Measurements from ENCODE around the gene JOSD2. TPM values are rescaled to one million over a fixed set of nuclear protein-coding genes. Genes with fewer than 3 reads are reported as not detected.
"Not testable (repeated sequence)": the region's sequence is repeated elsewhere in the genome, so short reads cannot be mapped to it uniquely, and the experiment has no call there.

The JOSD2 gene
- total RNA-seq, 6 donors from 2014 or later, result 22.6 to 59.2 (median 40.1) TPM

DNA sequence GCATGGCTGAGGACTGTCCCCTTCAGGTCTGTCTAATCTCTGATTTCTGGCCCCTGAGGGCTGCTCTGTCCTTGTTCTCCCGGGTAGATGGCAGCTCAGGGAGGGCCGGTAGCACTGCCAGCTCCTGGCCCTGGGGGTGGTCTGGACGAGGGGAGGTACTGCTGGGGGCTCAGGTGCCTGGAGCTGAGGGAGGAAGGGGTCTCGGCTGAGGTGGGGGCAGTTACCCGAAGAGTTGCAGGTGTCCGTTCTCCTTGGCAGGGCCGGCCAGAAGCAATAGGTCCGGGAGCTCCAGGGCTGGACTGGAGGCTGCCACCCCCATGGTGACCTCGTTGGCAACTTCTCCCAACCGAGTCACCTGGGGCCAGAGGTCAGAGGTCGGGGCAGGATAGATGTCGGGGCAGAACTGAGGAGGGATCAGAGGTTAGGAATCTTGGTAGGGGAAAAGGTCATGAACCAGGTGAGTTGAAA lies 35.9 kb downstream of the JOSD2 start:
- WGBS, 2 donors, result 83 to 87% methylated on average over 12 of the region's 12 CpGs
- Histone ChIP-seq H3K27me3 (no peaks in the 10 kb centered on the region), H3K36me3 (peaks cover 7 to 23% (median 12%) of the 10 kb centered on the region in 4 donors), H3K4me1 (peaks cover 11 to 27% (median 15%) of the 10 kb centered on the region in 4 donors), H3K4me3 (no peak overlapping the region), H3K27ac (no peak overlapping the region), H3K9me3 (no peaks in the 10 kb centered on the region)
- DNase-seq, result no peak
- TF ChIP-seq EP300 (IDR thresholded peaks at IDR 0.05), result no peak
- no peak for TF ChIP-seq POLR2A (IDR thresholded peaks at IDR 0.05)
- no peak for TF ChIP-seq POLR2AphosphoS5 (IDR thresholded peaks at IDR 0.05)
- TF ChIP-seq, protein P1, sequence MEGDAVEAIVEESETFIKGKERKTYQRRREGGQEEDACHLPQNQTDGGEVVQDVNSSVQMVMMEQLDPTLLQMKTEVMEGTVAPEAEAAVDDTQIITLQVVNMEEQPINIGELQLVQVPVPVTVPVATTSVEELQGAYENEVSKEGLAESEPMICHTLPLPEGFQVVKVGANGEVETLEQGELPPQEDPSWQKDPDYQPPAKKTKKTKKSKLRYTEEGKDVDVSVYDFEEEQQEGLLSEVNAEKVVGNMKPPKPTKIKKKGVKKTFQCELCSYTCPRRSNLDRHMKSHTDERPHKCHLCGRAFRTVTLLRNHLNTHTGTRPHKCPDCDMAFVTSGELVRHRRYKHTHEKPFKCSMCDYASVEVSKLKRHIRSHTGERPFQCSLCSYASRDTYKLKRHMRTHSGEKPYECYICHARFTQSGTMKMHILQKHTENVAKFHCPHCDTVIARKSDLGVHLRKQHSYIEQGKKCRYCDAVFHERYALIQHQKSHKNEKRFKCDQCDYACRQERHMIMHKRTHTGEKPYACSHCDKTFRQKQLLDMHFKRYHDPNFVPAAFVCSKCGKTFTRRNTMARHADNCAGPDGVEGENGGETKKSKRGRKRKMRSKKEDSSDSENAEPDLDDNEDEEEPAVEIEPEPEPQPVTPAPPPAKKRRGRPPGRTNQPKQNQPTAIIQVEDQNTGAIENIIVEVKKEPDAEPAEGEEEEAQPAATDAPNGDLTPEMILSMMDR (IDR thresholded peaks at IDR 0.05), result no peak
- no peak for ATAC-seq (ENCODE audit: low FRiP score in 2 of 2)

DNA sequence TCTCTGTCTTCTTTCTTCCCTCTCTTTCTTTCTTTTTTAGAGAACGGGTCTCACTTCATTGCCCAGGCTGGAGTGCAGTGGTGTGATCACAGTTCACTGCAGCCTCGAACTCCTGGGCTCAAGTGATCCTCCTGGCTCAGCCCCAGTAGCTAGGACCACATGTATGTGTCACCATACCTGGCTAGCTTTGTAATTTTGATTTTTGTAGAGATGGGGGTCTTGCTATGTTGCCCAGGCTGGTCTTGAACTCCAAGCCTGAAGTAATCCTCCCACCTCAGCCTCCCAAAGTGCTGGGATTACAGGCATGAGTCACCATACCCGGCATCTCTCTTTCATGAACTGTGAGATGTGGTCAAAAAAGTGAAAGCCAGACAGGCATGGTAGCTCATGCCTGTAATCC lies 37.7 kb downstream of the JOSD2 start:
- 73 to 78% methylated on average over 3 of the region's 3 CpGs for WGBS, 2 donors
- H3K9me3 ChIP-seq; DNase-seq; H3K4me3 ChIP-seq; H3K27me3 ChIP-seq; H3K36me3 ChIP-seq; H3K27ac ChIP-seq; ATAC-seq (ENCODE audit: low FRiP score in 2 of 2): not testable (repeated sequence)
- H3K4me1 ChIP-seq, result peaks cover 11 to 19% (median 13%) of the 10 kb centered on the region in 4 donors

DNA sequence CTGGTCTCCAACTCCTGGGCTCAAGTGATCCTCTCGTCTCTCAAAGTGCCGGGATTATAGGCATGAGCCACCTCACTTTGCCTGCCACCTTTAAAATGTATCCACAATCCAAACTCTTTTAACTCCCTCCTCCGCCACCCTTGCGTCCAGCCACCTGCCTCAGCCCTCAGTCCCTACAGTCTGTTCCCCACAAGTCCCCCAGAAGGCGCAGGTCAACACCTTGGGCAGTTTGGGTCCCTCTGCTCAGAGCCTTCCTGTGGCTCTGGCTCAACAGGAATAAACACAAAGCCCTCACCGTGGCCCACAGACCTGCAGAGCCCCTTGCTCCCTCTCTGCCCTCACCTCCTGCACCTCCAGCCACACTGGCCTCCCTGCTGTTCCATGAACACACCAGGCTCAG lies 42.2 kb downstream of the JOSD2 start:
- Histone ChIP-seq H3K4me3 (no peak overlapping the region), H3K9me3 (no peaks in the 10 kb centered on the region), H3K4me1 (peaks cover 0 to 8% (median 0%) of the 10 kb centered on the region in 4 donors), H3K27me3 (no peaks in the 10 kb centered on the region), H3K36me3 (no peaks in the 10 kb centered on the region), H3K27ac (no peak overlapping the region)
- no peak for TF ChIP-seq POLR2AphosphoS5 (IDR thresholded peaks at IDR 0.05)
- no peak for TF ChIP-seq EP300 (IDR thresholded peaks at IDR 0.05)
- TF ChIP-seq POLR2A (IDR thresholded peaks at IDR 0.05), result no peak
- TF ChIP-seq, protein P1 (IDR thresholded peaks at IDR 0.05), result no peak
- no peak for ATAC-seq (ENCODE audit: low FRiP score in 2 of 2)
- DNase-seq, result no peak
- 83 to 94% methylated on average over 6 of the region's 6 CpGs for WGBS, 2 donors

DNA sequence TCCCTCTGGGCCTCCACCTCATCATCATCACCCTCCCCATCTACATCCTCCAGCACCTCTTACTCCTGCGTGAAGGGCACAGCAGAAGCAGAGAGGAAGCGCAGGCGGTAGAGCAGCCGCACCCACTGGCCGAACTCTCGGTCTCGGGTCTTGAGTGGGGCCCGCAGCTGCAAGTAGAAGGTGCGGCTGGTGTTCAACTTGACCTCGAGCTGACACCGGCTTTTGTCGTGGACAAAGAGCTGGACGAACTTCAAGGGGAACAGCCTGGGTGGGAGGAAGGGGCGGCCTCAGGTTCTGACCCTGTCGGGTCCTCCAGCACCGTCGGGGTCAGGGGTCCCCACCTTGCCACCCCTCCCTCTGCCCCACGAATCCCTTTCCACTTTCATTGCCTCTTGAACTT lies 43.4 kb downstream of the JOSD2 start:
- TF ChIP-seq POLR2A (IDR thresholded peaks at IDR 0.05) (no peak), POLR2AphosphoS5 (IDR thresholded peaks at IDR 0.05) (no peak), EP300 (IDR thresholded peaks at IDR 0.05) (no peak)
- TF ChIP-seq, protein P1 (IDR thresholded peaks at IDR 0.05), result no peak
- 57 to 66% methylated on average over 16 to 18 of the region's 18 CpGs for WGBS, 2 donors
- no peak for DNase-seq

DNA sequence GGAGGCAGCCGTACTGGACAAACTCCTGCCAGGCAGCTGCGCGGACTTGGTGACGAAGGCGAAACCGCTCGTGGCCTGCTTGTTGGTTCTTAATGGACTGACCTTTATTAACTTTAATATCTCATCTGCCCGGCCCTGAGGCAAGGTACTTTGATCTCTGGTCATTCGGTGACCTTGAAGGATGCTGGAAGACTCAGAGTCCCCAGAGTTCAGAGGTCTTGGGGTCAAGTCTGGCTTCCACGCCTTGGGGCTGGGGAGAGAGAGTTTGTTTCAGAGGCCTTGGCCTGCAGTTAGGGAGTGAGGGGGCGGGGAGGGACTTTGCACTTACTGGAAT lies 44.3 kb downstream of the JOSD2 start:
- Histone ChIP-seq H3K9me3 (no peaks in the 10 kb centered on the region), H3K36me3 (no peaks in the 10 kb centered on the region), H3K27ac (no peak overlapping the region), H3K4me3 (no peak overlapping the region), H3K4me1 (peaks cover 0 to 8% (median 0%) of the 10 kb centered on the region in 4 donors), H3K27me3 (no peaks in the 10 kb centered on the region)
- 72 to 83% methylated on average over 8 to 11 of the region's 11 CpGs for WGBS, 2 donors
- DNase-seq (no peak), ATAC-seq (ENCODE audit: low FRiP score in 2 of 2) (no peak)
- TF ChIP-seq, protein P1 (IDR thresholded peaks at IDR 0.05), result no peak
- TF ChIP-seq EP300 (IDR thresholded peaks at IDR 0.05), result no peak
- no peak for TF ChIP-seq POLR2AphosphoS5 (IDR thresholded peaks at IDR 0.05)
- no peak for TF ChIP-seq POLR2A (IDR thresholded peaks at IDR 0.05)

More for the DNA sequence above, 43.4 kb downstream of the JOSD2 start:
- Histone ChIP-seq H3K27me3 (no peaks in the 10 kb centered on the region), H3K9me3 (no peaks in the 10 kb centered on the region), H3K4me1 (peaks cover 0 to 8% (median 0%) of the 10 kb centered on the region in 4 donors), H3K4me3 (no peak overlapping the region), H3K36me3 (no peaks in the 10 kb centered on the region), H3K27ac (no peak overlapping the region)
- ATAC-seq (ENCODE audit: low FRiP score in 2 of 2), result no peak
